ENCODE results near the gene MRPL49. TPM values are rescaled to one million over a fixed set of nuclear protein-coding genes. Genes with fewer than 3 reads are reported as not detected.

The MRPL49 gene
- total and polyA plus RNA-seq, 12 donors: 32.7 to 180 (median 125) TPM

DNA sequence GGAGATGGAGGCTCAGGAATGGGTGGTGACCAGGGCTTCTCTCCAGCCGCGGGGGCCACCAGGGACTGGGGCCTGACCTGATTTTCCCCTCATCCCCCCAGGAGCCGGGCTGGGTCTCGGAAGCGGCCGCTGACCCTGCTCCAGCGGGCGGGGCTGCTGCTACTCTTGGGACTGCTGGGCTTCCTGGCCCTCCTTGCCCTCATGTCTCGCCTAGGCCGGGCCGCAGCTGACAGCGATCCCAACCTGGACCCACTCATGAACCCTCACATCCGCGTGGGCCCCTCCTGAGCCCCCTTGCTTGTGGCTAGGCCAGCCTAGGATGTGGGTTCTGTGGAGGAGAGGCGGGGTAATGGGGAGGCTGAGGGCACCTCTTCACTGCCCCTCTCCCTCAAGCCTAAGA, 34.3 kb upstream of the MRPL49 start:
- no peak for DNase-seq
- no peak overlapping the region for H3K27ac ChIP-seq
- no peaks in the 10 kb centered on the region for H3K27me3 ChIP-seq
- no peak for TF ChIP-seq POLR2A (IDR thresholded peaks at IDR 0.05)
- TF ChIP-seq, protein P1, sequence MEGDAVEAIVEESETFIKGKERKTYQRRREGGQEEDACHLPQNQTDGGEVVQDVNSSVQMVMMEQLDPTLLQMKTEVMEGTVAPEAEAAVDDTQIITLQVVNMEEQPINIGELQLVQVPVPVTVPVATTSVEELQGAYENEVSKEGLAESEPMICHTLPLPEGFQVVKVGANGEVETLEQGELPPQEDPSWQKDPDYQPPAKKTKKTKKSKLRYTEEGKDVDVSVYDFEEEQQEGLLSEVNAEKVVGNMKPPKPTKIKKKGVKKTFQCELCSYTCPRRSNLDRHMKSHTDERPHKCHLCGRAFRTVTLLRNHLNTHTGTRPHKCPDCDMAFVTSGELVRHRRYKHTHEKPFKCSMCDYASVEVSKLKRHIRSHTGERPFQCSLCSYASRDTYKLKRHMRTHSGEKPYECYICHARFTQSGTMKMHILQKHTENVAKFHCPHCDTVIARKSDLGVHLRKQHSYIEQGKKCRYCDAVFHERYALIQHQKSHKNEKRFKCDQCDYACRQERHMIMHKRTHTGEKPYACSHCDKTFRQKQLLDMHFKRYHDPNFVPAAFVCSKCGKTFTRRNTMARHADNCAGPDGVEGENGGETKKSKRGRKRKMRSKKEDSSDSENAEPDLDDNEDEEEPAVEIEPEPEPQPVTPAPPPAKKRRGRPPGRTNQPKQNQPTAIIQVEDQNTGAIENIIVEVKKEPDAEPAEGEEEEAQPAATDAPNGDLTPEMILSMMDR (IDR thresholded peaks at IDR 0.05): no peak
- 89 to 93% (median 92%) methylated on average over 5 to 15 of the region's 15 CpGs for WGBS, 4 donors
- H3K4me3 ChIP-seq: no peak overlapping the region
- peaks cover 12 to 20% of the 10 kb centered on the region in 2 donors for H3K4me1 ChIP-seq (replicated peaks in 1 of 2)
- intact Hi-C loops (cut with DNase I): no loop called here
- H3K9me3 ChIP-seq (replicated peaks in 1 of 3): no peaks in the 10 kb centered on the region
- H3K36me3 ChIP-seq (replicated peaks in 1 of 2): peaks cover 0 to 46% of the 10 kb centered on the region in 2 donors

DNA sequence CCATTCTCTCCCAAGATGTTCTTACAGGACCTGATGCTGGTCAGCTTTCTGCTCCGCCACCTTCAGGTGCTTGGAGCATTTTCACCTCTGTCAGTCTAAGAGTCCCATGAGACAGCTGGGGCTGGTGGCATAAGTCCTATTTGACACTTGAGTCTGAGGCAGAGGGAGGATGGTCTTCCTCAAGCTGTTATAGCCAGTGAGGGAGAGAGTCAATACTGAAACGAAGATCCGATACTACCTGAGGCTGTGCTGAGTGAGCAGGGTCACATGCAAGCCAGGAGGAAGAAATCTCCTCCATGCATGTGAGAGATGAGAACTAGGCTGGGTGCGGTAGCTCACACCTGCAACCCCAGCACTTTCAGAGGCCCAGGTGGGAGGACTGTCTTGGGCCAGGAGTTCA, 32.5 kb upstream of the MRPL49 start:
- Histone ChIP-seq H3K4me1 (replicated peaks in 1 of 2) (peaks cover 9 to 11% of the 10 kb centered on the region in 2 donors), H3K27ac (no peak overlapping the region), H3K27me3 (no peaks in the 10 kb centered on the region), H3K4me3 (no peak overlapping the region), H3K9me3 (replicated peaks in 1 of 3) (no peaks in the 10 kb centered on the region), H3K36me3 (replicated peaks in 1 of 2) (peaks cover 0 to 46% of the 10 kb centered on the region in 2 donors)
- WGBS, 4 donors: 91 to 97% (median 93%) methylated on average over 4 of the region's 4 CpGs
- DNase-seq: no peak
- TF ChIP-seq, protein P1 (IDR thresholded peaks at IDR 0.05): no peak
- no peak for TF ChIP-seq POLR2A (IDR thresholded peaks at IDR 0.05)
- intact Hi-C loops (cut with DNase I): no loop called here

DNA sequence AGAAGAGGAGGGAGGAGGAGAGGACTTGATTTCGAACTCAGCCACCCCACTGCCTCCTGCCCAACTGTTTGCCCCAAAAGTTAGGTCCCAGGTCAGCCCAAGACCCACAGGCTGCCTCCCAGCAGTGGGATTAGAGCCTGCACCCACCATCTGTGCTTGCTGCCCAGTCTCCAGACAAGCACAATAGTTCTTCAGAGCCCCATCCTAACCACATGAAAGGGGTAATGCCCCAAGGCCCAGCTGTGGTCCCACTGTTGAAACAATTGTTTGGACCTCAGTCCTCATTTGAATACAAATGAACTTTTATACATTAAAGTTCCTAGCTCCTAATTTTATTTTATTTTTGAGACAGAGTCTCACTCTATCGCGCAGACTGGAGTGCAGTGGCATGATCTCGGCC, 31.5 kb upstream of the MRPL49 start:
- Histone ChIP-seq H3K36me3 (replicated peaks in 1 of 2) (peaks cover 0 to 41% of the 10 kb centered on the region in 2 donors), H3K4me3 (no peak overlapping the region), H3K9me3 (replicated peaks in 1 of 3) (no peaks in the 10 kb centered on the region), H3K27ac (no peak overlapping the region), H3K4me1 (replicated peaks in 1 of 2) (peaks cover 0 to 2% of the 10 kb centered on the region in 2 donors), H3K27me3 (no peaks in the 10 kb centered on the region)
- DNase-seq: no peak
- intact Hi-C loops (cut with DNase I): no loop called here
- TF ChIP-seq, protein P1 (IDR thresholded peaks at IDR 0.05): no peak
- no peak for TF ChIP-seq POLR2A (IDR thresholded peaks at IDR 0.05)
- WGBS, 4 donors: 90 to 98% (median 92%) methylated on average over 4 of the region's 4 CpGs

DNA sequence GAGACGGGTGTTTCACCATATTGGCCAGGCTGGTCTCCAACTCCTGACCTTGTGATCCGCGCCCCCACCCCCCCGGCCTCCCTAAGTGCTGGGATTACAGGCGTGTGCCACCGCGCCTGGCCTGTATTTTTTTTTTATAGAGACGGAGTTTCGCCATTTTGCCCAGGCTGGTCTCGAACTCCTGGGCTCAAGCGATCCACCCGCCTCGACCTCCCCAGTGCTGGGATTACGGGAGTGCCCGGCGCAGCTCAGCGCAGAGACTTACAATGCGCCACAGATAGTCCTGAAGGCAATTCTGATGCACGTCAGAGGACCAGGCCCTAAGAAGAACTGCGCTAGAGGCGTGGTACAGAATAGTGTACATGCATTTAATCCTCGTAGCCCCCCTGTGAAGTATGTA, 26.7 kb upstream of the MRPL49 start:
- Histone ChIP-seq H3K27ac (peak overlapping the region in 3 of 5 donors; percentile 92 to 95 (median 94)), H3K36me3 (replicated peaks in 1 of 2) (peaks cover 0 to 13% of the 10 kb centered on the region in 2 donors), H3K9me3 (replicated peaks in 1 of 3) (no peaks in the 10 kb centered on the region), H3K4me3 (no peak overlapping the region), H3K4me1 (replicated peaks in 1 of 2) (peaks cover 9 to 11% of the 10 kb centered on the region in 2 donors), H3K27me3 (no peaks in the 10 kb centered on the region)
- WGBS, 4 donors: 73 to 81% (median 76%) methylated on average over 13 to 22 of the region's 22 CpGs
- intact Hi-C loops (cut with DNase I): no loop called here
- no peak for DNase-seq
- TF ChIP-seq, protein P1 (IDR thresholded peaks at IDR 0.05): no peak
- no peak for TF ChIP-seq POLR2A (IDR thresholded peaks at IDR 0.05)

Measured in adrenal gland (tissue), 12 donors.